Fibroblast of upper back skin (primary cell): ENCODE results near the gene OTUB2.
A peak's percentile ranks its signal among the peaks of the same experiment; 100 is the strongest.

ENCODE experiments used
- DNase-seq: peaks from one replicate; pipeline ENCODE4 v3.0.0-alpha.2; 2013

Gene OTUB2

DNA sequence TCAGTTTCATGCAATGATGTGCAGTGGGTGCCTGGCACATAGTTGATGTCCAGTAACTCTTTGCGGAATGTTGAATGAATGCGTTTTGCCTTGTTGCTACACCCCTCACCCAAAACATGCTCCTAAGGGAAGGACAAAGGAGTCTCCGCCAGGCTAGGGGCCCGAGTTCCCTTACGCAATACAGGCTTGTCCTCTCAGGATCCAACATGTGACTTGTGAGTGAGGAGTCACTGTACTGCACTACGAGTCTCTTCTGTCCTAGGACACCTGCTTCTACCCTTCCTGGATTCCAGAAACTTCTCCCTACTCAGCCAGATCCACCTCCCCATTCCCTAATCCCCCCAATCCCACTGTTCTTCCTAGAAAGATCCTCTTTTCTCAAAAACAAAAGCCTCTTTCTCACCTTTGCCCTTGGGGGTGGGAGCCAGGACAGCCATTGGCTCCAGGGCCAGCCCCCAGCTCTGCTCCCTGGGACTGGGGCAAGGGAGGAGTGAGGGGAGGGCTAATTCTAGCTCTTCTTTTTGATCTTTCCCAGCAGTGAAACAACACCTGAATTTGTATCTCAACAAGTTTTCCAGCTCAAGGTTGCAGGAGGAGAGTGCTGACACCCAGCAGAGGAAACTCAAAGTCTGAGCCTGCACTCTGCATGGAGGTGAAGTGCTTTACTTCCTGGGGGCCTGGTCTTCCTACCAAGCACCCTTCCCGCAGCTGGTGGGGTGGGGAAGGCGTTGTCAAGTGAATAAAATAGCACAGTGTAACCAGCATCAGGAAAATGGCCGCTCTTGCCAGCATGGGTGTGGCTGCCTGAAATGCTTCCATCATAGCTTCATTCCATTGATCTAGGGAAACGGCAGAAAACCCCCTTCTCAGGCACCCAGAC lies 3.4 kb upstream of the OTUB2 start:
- no peak for DNase-seq

- DNase-seq = no peak
These were observed 1.6 kb upstream of the OTUB2 start for GRCh38 chr14:94024549-94024948.

DNA sequence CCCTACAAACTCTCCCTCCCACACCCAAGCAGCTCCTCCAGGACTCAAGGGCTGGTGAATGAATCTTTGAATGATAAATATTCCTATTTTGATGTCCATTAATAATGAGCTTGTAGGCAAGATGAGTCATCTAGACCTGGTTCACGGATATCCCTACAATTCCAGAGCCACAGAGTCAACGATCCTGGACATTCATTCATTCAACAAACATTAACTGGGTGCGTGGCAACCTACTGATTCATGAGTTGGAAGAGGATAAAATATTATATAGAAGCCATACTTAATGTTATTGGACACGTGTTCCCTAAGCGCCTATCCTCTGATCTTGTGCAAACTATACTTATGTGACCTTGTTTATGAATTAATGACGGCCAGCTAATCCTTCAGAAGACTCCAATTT lies 420 bp upstream of the OTUB2 start:
- DNase-seq = no peak

DNA sequence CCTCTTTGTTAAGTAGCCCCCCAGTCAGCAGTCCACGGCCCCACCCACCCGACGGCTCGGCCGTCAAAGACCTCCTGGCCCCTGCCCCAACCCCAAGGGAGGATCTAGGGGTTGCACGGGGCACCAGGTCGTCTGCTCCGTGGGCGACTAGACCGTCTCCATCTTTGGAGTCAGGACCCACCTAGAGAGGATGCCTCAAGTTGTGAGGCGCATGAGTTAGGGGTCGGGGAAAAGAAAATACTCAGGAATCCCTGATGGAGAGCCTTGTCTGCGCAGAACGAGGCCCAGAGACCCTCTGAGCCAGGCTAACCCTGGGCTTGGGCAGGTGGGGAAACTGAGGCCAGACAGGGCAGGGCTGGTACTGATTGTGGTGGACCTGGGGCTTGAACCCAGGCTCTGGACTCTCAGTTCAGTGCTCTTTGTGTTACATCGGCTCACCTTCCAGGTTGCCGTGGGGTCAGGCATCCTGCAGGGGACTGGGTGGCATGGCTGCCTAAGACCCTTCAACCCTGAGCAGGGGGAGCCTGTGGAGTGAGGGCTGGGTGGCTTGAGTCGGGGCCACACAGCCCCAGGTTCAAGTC lies 839 bp downstream of the OTUB2 start:
- no peak for DNase-seq

- no peak for DNase-seq
These were observed 1.7 kb downstream of the OTUB2 start for GRCh38 chr14:94027566-94028449.

DNA sequence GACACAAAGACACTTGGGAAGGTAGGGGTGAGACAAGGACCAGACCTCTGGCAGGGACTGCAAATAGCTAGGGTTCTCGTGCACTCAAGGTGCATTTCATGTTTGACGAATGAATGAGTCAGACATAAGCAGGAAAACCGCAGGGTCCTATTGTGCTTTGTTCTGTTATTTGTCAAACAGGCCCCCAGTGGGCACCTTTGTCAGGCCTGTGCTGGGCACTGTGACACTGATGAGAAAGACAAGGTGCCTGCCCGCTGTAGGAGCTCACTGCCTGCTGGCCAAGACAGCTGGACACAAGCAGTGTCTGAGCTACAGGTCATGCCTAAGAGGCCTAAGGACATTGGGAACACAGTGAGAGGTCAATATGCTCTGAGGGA lies 2.3 kb downstream of the OTUB2 start:
- DNase-seq = no peak

DNA sequence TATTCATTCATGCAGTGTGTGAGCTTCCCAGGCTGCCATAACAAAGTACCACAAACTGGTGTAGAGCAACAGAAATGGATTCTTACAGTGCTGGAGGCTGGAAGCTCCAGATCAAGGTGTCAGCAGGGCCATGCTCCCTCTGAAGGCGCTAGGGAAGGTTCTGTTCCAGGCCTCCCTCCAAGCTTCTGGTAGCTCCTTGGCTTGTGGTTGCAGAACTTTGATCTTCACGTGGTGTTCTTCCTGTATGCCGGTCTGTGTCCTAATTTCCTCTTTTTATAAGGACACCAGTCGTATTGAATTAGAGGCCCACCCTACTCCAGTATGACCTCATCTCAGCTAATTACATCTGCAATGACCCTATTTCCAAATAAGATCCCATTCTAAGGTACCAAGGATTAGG lies 3.1 kb downstream of the OTUB2 start:
- no peak for DNase-seq

DNA sequence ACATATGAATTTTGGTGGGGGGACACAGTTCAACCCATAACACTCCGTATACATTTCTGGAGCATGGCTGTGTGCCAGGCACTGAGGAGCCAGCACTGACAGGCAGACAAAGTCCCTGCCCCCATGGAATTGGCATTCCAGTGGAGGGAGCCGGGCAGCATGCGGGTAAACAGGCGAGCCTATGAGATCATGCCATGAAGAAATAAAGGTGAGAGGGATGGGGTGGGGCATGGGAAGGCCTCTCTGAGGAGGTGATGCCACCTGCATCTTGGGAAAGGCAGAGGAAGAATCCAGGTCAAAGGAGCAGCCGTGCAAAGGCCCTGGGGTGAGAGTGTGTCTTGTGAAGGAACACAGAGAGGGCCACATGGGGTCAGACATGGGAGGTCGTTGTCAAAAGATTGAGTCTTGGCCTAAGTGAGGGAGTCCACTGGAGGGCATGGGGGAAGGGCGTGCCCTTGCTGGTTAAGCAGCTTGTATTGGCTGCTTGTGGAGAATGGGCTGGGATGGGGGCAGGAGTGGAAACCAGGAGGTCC lies 3.6 kb downstream of the OTUB2 start:
- DNase-seq = no peak

- no peak for DNase-seq
These were observed 4.4 kb downstream of the OTUB2 start for GRCh38 chr14:94030571-94030970.

DNA sequence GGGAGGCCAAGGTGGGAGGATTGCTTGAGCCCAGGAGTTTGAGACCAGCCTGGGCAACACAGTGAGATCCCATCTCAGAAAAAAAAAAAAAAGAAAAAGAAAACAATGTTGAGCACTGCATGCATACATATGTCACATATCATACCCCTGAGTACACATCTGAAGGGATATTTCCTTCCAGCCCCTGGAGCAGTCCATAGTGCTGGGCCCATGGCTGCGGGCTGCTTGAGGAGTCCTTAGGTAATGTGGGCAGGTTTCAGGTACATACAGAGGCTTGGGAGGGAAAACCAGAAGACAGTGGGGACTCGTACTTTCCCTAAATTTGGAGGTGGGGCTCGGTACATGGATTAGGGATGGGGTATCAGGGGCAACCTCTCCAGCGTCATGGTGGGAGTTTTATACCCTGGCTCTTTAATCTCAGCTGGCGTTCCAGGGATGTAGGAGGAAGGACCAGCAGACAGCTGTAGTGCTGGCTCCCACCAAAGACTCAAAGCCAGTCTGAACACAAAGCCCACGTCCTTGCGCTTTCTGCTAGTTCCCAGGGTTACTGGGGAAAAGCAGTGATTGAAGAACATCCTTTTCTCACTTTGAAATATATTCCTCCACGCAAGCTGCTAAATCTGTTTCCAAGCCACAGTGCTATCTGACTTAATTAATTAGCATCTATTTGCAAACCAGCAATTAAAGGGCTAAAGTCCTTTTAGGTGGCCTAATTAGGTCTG lies 5.2 kb downstream of the OTUB2 start:
- DNase-seq = no peak

DNA sequence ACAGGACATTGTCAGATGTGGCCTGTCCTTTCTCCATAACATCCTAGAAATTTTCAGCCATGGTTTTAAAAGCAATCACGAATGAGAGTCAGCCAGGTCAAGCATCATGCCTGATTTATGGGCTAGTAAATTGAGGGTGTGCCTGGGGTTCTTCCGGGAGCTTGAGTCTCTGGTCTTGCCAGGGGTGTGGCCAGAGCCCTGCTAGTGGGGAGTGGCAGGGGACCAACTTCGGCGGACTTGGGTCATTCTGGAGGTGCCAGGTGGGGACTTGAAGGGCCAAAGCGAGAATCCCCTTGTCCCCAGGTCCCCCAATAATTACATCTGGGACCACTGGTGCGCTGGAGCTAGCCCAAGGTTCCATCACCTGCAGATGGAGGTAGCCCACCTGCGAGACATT lies 5.7 kb downstream of the OTUB2 start:
- DNase-seq = no peak

- DNase-seq = no peak
These were observed 8.7 kb downstream of the OTUB2 start for GRCh38 chr14:94034886-94035285.

DNA sequence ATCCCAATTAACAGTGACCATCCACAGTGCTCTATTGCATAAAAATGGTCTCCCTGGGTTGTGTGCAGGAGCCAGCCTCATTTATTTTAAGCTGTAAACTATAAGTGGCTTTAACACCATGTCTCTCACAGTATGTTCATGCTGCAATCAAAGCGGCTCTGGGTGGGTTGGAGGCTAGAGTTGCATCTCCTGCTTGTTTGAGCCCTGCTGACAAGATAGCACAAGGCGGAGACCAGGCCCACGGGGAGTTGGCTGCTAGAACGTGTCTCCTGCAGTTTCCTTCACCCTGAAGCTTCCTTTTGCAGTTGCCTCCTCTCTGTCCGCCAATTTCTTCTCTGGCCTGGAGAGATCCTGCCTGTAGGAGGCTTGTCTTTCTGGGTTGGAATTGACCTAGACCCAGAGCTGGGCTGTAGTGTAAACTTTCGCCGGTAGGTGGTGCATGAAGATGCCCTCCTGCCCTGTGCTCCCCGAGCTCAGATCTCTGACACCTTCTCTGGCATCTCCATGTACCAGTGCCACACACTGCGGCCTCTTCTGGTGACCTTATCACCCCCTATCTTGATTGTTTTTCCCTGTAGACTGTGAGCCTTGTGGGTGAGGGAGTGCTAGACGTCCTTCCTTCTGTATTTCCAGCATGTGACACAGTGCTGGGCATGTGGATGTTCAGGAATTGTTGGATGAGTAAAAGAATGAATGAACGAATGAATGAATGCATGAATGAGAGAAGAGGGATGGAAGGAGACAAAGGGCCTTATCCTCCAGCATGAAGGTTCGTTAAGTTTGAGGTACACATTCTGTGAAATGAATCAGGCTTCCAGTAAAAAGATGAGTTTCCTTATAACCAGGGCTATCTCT lies 10.4 kb downstream of the OTUB2 start:
- DNase-seq = peak; percentile 52

- no peak for DNase-seq
These were observed 11.8 kb downstream of the OTUB2 start for GRCh38 chr14:94037954-94038353.

GRCh38 chr14:94038510-94038909 lies 12.4 kb downstream of the OTUB2 start:
- no peak for DNase-seq

DNA sequence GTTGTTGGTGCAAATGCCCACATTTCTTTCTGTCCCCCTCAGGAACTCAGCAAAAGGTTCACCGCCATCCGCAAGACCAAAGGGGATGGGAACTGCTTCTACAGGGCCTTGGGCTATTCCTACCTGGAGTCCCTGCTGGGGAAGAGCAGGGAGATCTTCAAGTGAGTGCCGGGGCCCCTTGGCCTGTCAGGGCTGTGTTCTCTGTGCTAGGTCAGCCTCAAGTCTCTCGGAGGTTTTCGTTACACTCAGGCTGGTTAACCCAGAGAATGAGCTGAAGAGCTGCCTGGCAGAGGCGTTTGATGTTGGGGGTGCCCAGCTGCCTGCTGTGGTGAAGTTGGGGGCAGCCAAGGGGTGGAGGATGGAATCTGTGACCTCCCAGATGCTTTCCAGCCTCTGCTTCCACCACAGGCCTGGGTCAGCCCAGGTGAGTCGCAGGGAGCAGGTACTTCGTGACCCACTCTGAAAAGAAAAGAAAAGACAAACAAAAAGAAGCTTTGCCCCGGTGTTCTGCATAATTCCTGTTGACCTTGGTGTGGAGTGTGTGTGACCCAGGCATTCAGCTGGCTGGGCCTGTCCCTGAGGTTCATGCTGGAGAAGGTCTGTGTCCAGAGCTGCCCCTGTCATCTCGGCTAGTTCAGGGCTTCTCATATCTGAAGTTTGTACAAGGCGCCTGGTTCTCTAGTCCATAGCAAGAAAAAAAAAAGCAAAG lies 12.9 kb downstream of the OTUB2 start:
- no peak for DNase-seq

DNA sequence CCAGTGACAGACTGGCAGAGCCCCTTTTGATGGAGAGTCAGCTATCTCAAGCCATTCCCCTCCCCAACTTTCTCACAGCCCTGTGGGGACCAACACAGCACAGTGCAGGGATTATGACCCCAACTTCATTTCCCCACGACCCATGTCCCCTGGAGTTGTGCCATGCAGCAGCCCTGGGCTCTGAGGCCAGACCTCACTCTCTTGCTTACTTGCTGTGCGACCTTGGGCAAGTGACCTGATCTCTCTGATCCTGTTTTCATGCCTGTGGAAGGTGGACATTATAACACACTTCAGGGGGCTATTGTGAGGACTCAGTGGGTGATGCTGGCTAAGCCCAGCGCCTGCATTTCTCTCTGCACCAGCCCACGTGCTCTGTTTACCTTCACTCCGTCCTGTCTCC lies 14.1 kb downstream of the OTUB2 start:
- no peak for DNase-seq

GRCh38 chr14:94040796-94041195 lies 14.7 kb downstream of the OTUB2 start:
- DNase-seq = no peak

- peak; percentile 25 for DNase-seq
These were observed 15.6 kb downstream of the OTUB2 start for GRCh38 chr14:94041551-94042346.

GRCh38 chr14:94042433-94043091 lies 16.4 kb downstream of the OTUB2 start:
- no peak for DNase-seq
